Lung (tissue), 12 donors: ENCODE data around the gene AUTS2. TPM values are rescaled to one million over a fixed set of nuclear protein-coding genes. Genes with fewer than 3 reads are reported as not detected.

Source experiments
- ATAC-seq: fragments of 200-7000 bp; cut with Tn5 transposase; one replicate; pipeline ENCODE4 v1.9.1; 2020; ENCODE audit warnings: moderate number of reproducible peaks; ENCODE audit not compliant: insufficient read depth, low FRiP score
- DNase-seq, 3 donors: peaks; one replicate each; pipeline ENCODE4 v3.0.0-alpha.2; 2013 to 2017
- H3K27ac ChIP-seq, 2 donors: one replicate each; pipeline ENCODE4 v1.5.1; 2013; ENCODE audit warnings: mild to moderate bottlenecking in 2 of 2, moderate library complexity in 2 of 2, control low read depth in 1 of 2, inconsistent platforms in 1 of 2, low read depth in 1 of 2, low read length in 1 of 2
- H3K27me3 ChIP-seq, 3 donors: one replicate each; pipeline ENCODE4 v1.5.1; 2013; ENCODE audit warnings: low read length in 2 of 3; ENCODE audit not compliant: control insufficient read depth in 3 of 3, insufficient read depth in 3 of 3
- H3K36me3 ChIP-seq, 4 donors: one replicate each; pipeline ENCODE4 v1.5.1; 2013; ENCODE audit warnings: low read length in 4 of 4, mild to moderate bottlenecking in 1 of 4, moderate library complexity in 1 of 4; ENCODE audit not compliant: control insufficient read depth in 4 of 4, insufficient read depth in 4 of 4
- H3K4me1 ChIP-seq, 5 donors: one replicate each; pipeline ENCODE4 v1.5.1; 2013; ENCODE audit warnings: low read length in 5 of 5, mild to moderate bottlenecking in 2 of 5, moderate library complexity in 1 of 5; ENCODE audit not compliant: control insufficient read depth in 5 of 5, insufficient read depth in 5 of 5
- H3K4me3 ChIP-seq: one replicate; pipeline ENCODE4 v1.5.1; 2013; ENCODE audit warnings: mild to moderate bottlenecking, control low read depth, moderate library complexity
- H3K9ac ChIP-seq, 2 donors: one replicate each; pipeline ENCODE4 v1.5.1; 2013; ENCODE audit warnings: low read length in 2 of 2, control low read depth in 1 of 2; ENCODE audit not compliant: insufficient read depth in 1 of 2
- H3K9me3 ChIP-seq, 4 donors: one replicate each; pipeline ENCODE4 v1.5.1; 2013; ENCODE audit warnings: low read length in 3 of 4, mild to moderate bottlenecking in 1 of 4, moderate library complexity in 1 of 4; ENCODE audit not compliant: control insufficient read depth in 4 of 4, insufficient read depth in 3 of 4
- CTCF ChIP-seq: IDR thresholded peaks from 2 replicates; pipeline ENCODE4 v1.5.1; 2012; ENCODE audit warnings: mild to moderate bottlenecking; ENCODE audit errors: control extremely low read depth, extremely low read depth
- WGBS, 2 donors: extraction: QIAGEN DNeasy Blood & Tissue Kit; methylation state at CpG; one replicate each; pipeline ENCODE4 v1.1.7; 2013; 5-methylcytosine and 5-hydroxymethylcytosine counted together
- polyA plus RNA-seq, 2 donors: library from polyadenylated mRNA; stranded (reverse); fragments of 200-250 nt; gene quantifications; one replicate each; pipeline ENCODE4 v1.2.1, GENCODE V29; 2013
- total RNA-seq, 2 donors: library from RNA; depleted of rRNA in 1 of 2; stranded (reverse); fragments of >200 nt in 1 of 2; gene quantifications; one replicate each; pipeline ENCODE4 v1.2.1, GENCODE V29; 2014 to 2021
- donor health status: control.
- donor health status: control.
- donor health status: Bipolar disorder and iron deficiency.
- donor health status: healthy.
- donor health status: DM: yes; HTN: yes; CAD: no.

AUTS2 gene
- total and polyA plus RNA-seq, 4 donors: 11.8 to 115 (median 40.6) TPM

- Histone ChIP-seq H3K9ac (no peak overlapping the region), H3K27me3 (no peaks in the 10 kb centered on the region), H3K4me1 (peaks cover 0 to 13% (median 0%) of the 10 kb centered on the region in 5 donors), H3K36me3 (no peaks in the 10 kb centered on the region), H3K4me3 (no peak overlapping the region), H3K27ac (no peak overlapping the region), H3K9me3 (no peaks in the 10 kb centered on the region)
- DNase-seq: no peak
- 88 to 93% methylated on average over 4 of the region's 4 CpGs for WGBS, 2 donors
- TF ChIP-seq CTCF: no peak
- ATAC-seq: no peak
Observed at GRCh38 chr7:70389531-70390151, 791.4 kb downstream of the AUTS2 start.

GRCh38 chr7:70390251-70390650, 792.0 kb downstream of the AUTS2 start:
- TF ChIP-seq CTCF: no peak
- Histone ChIP-seq H3K4me3 (no peak overlapping the region), H3K27ac (no peak overlapping the region), H3K27me3 (no peaks in the 10 kb centered on the region), H3K4me1 (peaks cover 0 to 13% (median 0%) of the 10 kb centered on the region in 5 donors), H3K36me3 (no peaks in the 10 kb centered on the region), H3K9ac (no peak overlapping the region), H3K9me3 (no peaks in the 10 kb centered on the region)
- no peak for DNase-seq
- ATAC-seq: no peak
- 92 to 95% methylated on average over 1 of the region's 1 CpG for WGBS, 2 donors

- 73 to 79% methylated on average over 5 of the region's 5 CpGs for WGBS, 2 donors
- ATAC-seq: peak; percentile 50
- Histone ChIP-seq H3K9me3 (no peaks in the 10 kb centered on the region), H3K27me3 (no peaks in the 10 kb centered on the region), H3K27ac (peak overlapping the region in 1 of 2 donors; percentile 46), H3K9ac (no peak overlapping the region), H3K4me1 (peaks cover 0 to 7% (median 0%) of the 10 kb centered on the region in 5 donors), H3K4me3 (no peak overlapping the region), H3K36me3 (no peaks in the 10 kb centered on the region)
- no peak for DNase-seq
- TF ChIP-seq CTCF: no peak
Observed at GRCh38 chr7:70392256-70392876, 794.1 kb downstream of the AUTS2 start.
